ENCODE data around the gene FIGN. TPM values are rescaled to one million over a fixed set of nuclear protein-coding genes. Genes with fewer than 3 reads are reported as not detected.

FIGN gene
- total RNA-seq, 2 donors from 2014 or later: 18.6 to 20.5 TPM

DNA sequence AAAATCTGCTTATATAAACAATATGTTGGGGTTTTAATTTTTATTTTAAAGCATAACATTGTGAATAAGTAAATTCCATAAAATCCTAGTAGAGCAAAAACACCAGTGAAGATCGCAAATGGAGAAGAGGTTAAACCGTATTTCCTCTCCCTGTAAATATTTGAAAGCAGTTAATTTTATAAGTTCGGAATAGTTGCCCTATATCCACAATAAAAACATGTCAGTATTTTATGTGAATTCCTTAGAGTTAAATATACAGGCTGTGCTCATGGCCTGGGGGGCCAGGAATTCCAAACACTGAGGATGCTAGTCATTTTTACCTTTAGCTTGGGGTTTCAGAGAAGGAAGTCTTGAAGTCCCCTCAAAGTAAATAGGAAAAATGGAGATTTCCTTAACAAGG is 135.0 kb downstream of the FIGN start:
- Histone ChIP-seq H3K36me3 (ENCODE audit: control insufficient read depth, insufficient read depth, low read length) (no peaks in the 10 kb centered on the region), H3K4me3 (ENCODE audit: low read length) (no peak overlapping the region), H3K4me1 (ENCODE audit: control insufficient read depth, insufficient read depth, low read length) (peaks cover 5% of the 10 kb centered on the region), H3K27me3 (ENCODE audit: control insufficient read depth, insufficient read depth, low read length, poor library complexity, severe bottlenecking) (no peaks in the 10 kb centered on the region), H3K9me3 (ENCODE audit: control insufficient read depth, low read length) (no peaks in the 10 kb centered on the region), H3K27ac (ENCODE audit: low read depth, low read length) (peak overlapping the region; percentile 52), H3K9ac (ENCODE audit: extremely low read depth, low read length, poor library complexity, severe bottlenecking) (no peak overlapping the region)
- no peaks in the 10 kb centered on the region for H3K36me3 Mint-ChIP-seq (ENCODE audit: low read depth)
- TF ChIP-seq CTCF (conservative IDR thresholded peaks at IDR 0.05): no peak
- 90% methylated on average over 2 of the region's 3 CpGs; no CpG with 5 or more reads in 1 of the 2 experiments for WGBS, 2 experiments (ENCODE audit: insufficient coverage in 1 of 2, insufficient read length in 1 of 2)
- no peak for DNase-seq
- peaks cover 23% of the 10 kb centered on the region for H3K4me1 Mint-ChIP-seq
- H3K4me3 Mint-ChIP-seq: no peak overlapping the region
- H3K27ac Mint-ChIP-seq: no peak overlapping the region
- H3K27me3 Mint-ChIP-seq (ENCODE audit: insufficient read depth): no peaks in the 10 kb centered on the region
- no peaks in the 10 kb centered on the region for H3K9me3 Mint-ChIP-seq

GRCh38 chr2:163595028-163595427 is 140.8 kb downstream of the FIGN start:
- no peaks in the 10 kb centered on the region for H3K36me3 ChIP-seq (ENCODE audit: control insufficient read depth, insufficient read depth, low read length)
- Mint-ChIP-seq H3K36me3 (ENCODE audit: low read depth) (no peaks in the 10 kb centered on the region), H3K27ac (no peak overlapping the region), H3K4me3 (no peak overlapping the region), H3K4me1 (peaks cover 27% of the 10 kb centered on the region), H3K27me3 (ENCODE audit: insufficient read depth) (no peaks in the 10 kb centered on the region), H3K9me3 (no peaks in the 10 kb centered on the region)
- no peak for DNase-seq
- no peak overlapping the region for H3K9ac ChIP-seq (ENCODE audit: extremely low read depth, low read length, poor library complexity, severe bottlenecking)
- H3K27me3 ChIP-seq (ENCODE audit: control insufficient read depth, insufficient read depth, low read length, poor library complexity, severe bottlenecking): no peaks in the 10 kb centered on the region
- no peaks in the 10 kb centered on the region for H3K9me3 ChIP-seq (ENCODE audit: control insufficient read depth, low read length)
- no peak overlapping the region for H3K4me3 ChIP-seq (ENCODE audit: low read length)
- H3K27ac ChIP-seq (ENCODE audit: low read depth, low read length): peak overlapping the region; percentile 90
- TF ChIP-seq CTCF (conservative IDR thresholded peaks at IDR 0.05): no peak
- WGBS, 2 experiments (ENCODE audit: insufficient coverage in 1 of 2, insufficient read length in 1 of 2): 56 to 74% methylated on average over 2 of the region's 2 CpGs
- H3K4me1 ChIP-seq (ENCODE audit: control insufficient read depth, insufficient read depth, low read length): peaks cover 5% of the 10 kb centered on the region

- Mint-ChIP-seq H3K27me3 (ENCODE audit: insufficient read depth) (no peaks in the 10 kb centered on the region), H3K36me3 (ENCODE audit: low read depth) (no peaks in the 10 kb centered on the region), H3K4me3 (no peak overlapping the region), H3K9me3 (no peaks in the 10 kb centered on the region), H3K27ac (no peak overlapping the region), H3K4me1 (peaks cover 24% of the 10 kb centered on the region)
- no peaks in the 10 kb centered on the region for H3K27me3 ChIP-seq (ENCODE audit: control insufficient read depth, insufficient read depth, low read length, poor library complexity, severe bottlenecking)
- H3K4me1 ChIP-seq (ENCODE audit: control insufficient read depth, insufficient read depth, low read length): peaks cover 3% of the 10 kb centered on the region
- H3K36me3 ChIP-seq (ENCODE audit: control insufficient read depth, insufficient read depth, low read length): no peaks in the 10 kb centered on the region
- no peaks in the 10 kb centered on the region for H3K9me3 ChIP-seq (ENCODE audit: control insufficient read depth, low read length)
- DNase-seq: no peak
- no peak overlapping the region for H3K9ac ChIP-seq (ENCODE audit: extremely low read depth, low read length, poor library complexity, severe bottlenecking)
- WGBS, 2 experiments (ENCODE audit: insufficient coverage in 1 of 2, insufficient read length in 1 of 2): 73% methylated on average over 2 of the region's 3 CpGs; no CpG with 5 or more reads in 1 of the 2 experiments
- no peak overlapping the region for H3K4me3 ChIP-seq (ENCODE audit: low read length)
- TF ChIP-seq CTCF (conservative IDR thresholded peaks at IDR 0.05): no peak
- peak overlapping the region; percentile 90 for H3K27ac ChIP-seq (ENCODE audit: low read depth, low read length)
Observed at GRCh38 chr2:163594497-163594896, 141.3 kb downstream of the FIGN start.

Data from endodermal cell (in vitro differentiated cells).